ENCODE data around the gene HOXD11.

Gene HOXD11

GRCh38 chr2:176093145-176093897 lies 13.8 kb upstream of the HOXD11 start:
- H3K36me3 ChIP-seq (replicated peaks): no peaks in the 10 kb centered on the region
- in situ Hi-C loops (cut with MboI; ENCODE audit: low sequenced_read_pairs): loop anchor here (10.0 to 25.0 kb wide), 3 partner anchors 729 to 1381 kb away; no protein-coding TSS in a partner anchor
- H3K4me3 ChIP-seq: peak overlapping the region; percentile 41
- peaks cover 35% of the 10 kb centered on the region for H3K4me1 ChIP-seq
- no peaks in the 10 kb centered on the region for H3K27me3 ChIP-seq (ENCODE audit: low read depth)
- H3K9me3 ChIP-seq: no peaks in the 10 kb centered on the region
- peak; percentile 48 to 58 for DNase-seq (ENCODE audit: low spot score in 2 of 2)

GRCh38 chr2:176093898-176094249 lies 13.2 kb upstream of the HOXD11 start:
- in situ Hi-C loops (cut with MboI; ENCODE audit: low sequenced_read_pairs): loop anchor here (10.0 to 25.0 kb wide), 3 partner anchors 729 to 1382 kb away; no protein-coding TSS in a partner anchor
- Histone ChIP-seq H3K9me3 (no peaks in the 10 kb centered on the region), H3K4me1 (peaks cover 30% of the 10 kb centered on the region), H3K36me3 (replicated peaks) (no peaks in the 10 kb centered on the region), H3K27me3 (ENCODE audit: low read depth) (no peaks in the 10 kb centered on the region), H3K4me3 (peak overlapping the region; percentile 41)
- no peak for DNase-seq (ENCODE audit: low spot score in 2 of 2)

GRCh38 chr2:176094349-176094748 lies 12.7 kb upstream of the HOXD11 start:
- H3K27me3 ChIP-seq (ENCODE audit: low read depth): no peaks in the 10 kb centered on the region
- H3K9me3 ChIP-seq: no peaks in the 10 kb centered on the region
- no peak for DNase-seq (ENCODE audit: low spot score in 2 of 2)
- peak overlapping the region; percentile 41 for H3K4me3 ChIP-seq
- H3K4me1 ChIP-seq: peaks cover 30% of the 10 kb centered on the region
- no peaks in the 10 kb centered on the region for H3K36me3 ChIP-seq (replicated peaks)
- in situ Hi-C loops (cut with MboI; ENCODE audit: low sequenced_read_pairs): loop anchor here (10.0 to 25.0 kb wide), 3 partner anchors 730 to 1382 kb away; no protein-coding TSS in a partner anchor

GRCh38 chr2:176095421-176095820 lies 11.7 kb upstream of the HOXD11 start:
- in situ Hi-C loops (cut with MboI; ENCODE audit: low sequenced_read_pairs): loop anchor here (5.0 to 25.0 kb wide), 4 partner anchors 408 to 1383 kb away; no protein-coding TSS in a partner anchor
- Histone ChIP-seq H3K27me3 (ENCODE audit: low read depth) (no peaks in the 10 kb centered on the region), H3K4me3 (no peak overlapping the region), H3K4me1 (peaks cover 30% of the 10 kb centered on the region), H3K36me3 (replicated peaks) (no peaks in the 10 kb centered on the region), H3K9me3 (no peaks in the 10 kb centered on the region)
- DNase-seq (ENCODE audit: low spot score in 2 of 2): no peak

- Histone ChIP-seq H3K27me3 (ENCODE audit: low read depth) (no peaks in the 10 kb centered on the region), H3K4me3 (peak overlapping the region; percentile 37), H3K36me3 (replicated peaks) (no peaks in the 10 kb centered on the region), H3K9me3 (no peaks in the 10 kb centered on the region), H3K4me1 (peaks cover 30% of the 10 kb centered on the region)
- DNase-seq (ENCODE audit: low spot score in 2 of 2): peak; percentile 31 to 44
- in situ Hi-C loops (cut with MboI; ENCODE audit: low sequenced_read_pairs): loop anchor here (5.0 to 25.0 kb wide), 4 partner anchors 409 to 1384 kb away; no protein-coding TSS in a partner anchor
Observed at GRCh38 chr2:176096243-176096985, 10.7 kb upstream of the HOXD11 start.

GRCh38 chr2:176096986-176097819 lies 9.9 kb upstream of the HOXD11 start:
- no peaks in the 10 kb centered on the region for H3K9me3 ChIP-seq
- H3K4me1 ChIP-seq: peaks cover 30% of the 10 kb centered on the region
- in situ Hi-C loops (cut with MboI; ENCODE audit: low sequenced_read_pairs): loop anchor here (5.0 to 25.0 kb wide), 4 partner anchors 410 to 1385 kb away; no protein-coding TSS in a partner anchor
- H3K4me3 ChIP-seq: peak overlapping the region; percentile 37
- peak; percentile 93 to 99 for DNase-seq (ENCODE audit: low spot score in 2 of 2)
- H3K36me3 ChIP-seq (replicated peaks): no peaks in the 10 kb centered on the region
- no peaks in the 10 kb centered on the region for H3K27me3 ChIP-seq (ENCODE audit: low read depth)

GRCh38 chr2:176097820-176098365 lies 9.2 kb upstream of the HOXD11 start:
- in situ Hi-C loops (cut with MboI; ENCODE audit: low sequenced_read_pairs): loop anchor here (5.0 to 25.0 kb wide), 4 partner anchors 411 to 1386 kb away; no protein-coding TSS in a partner anchor
- H3K36me3 ChIP-seq (replicated peaks): no peaks in the 10 kb centered on the region
- peaks cover 30% of the 10 kb centered on the region for H3K4me1 ChIP-seq
- no peak for DNase-seq (ENCODE audit: low spot score in 2 of 2)
- no peaks in the 10 kb centered on the region for H3K9me3 ChIP-seq
- peak overlapping the region; percentile 37 for H3K4me3 ChIP-seq
- H3K27me3 ChIP-seq (ENCODE audit: low read depth): no peaks in the 10 kb centered on the region

- DNase-seq (ENCODE audit: low spot score in 2 of 2): no peak
- H3K9me3 ChIP-seq: no peaks in the 10 kb centered on the region
- H3K27me3 ChIP-seq (ENCODE audit: low read depth): no peaks in the 10 kb centered on the region
- in situ Hi-C loops (cut with MboI; ENCODE audit: low sequenced_read_pairs): loop anchor here (5.0 to 25.0 kb wide), 4 partner anchors 411 to 1386 kb away; no protein-coding TSS in a partner anchor
- H3K36me3 ChIP-seq (replicated peaks): no peaks in the 10 kb centered on the region
- peaks cover 25% of the 10 kb centered on the region for H3K4me1 ChIP-seq
- no peak overlapping the region for H3K4me3 ChIP-seq
Observed at GRCh38 chr2:176098366-176099158, 8.5 kb upstream of the HOXD11 start.

GRCh38 chr2:176099159-176099727 lies 7.8 kb upstream of the HOXD11 start:
- no peaks in the 10 kb centered on the region for H3K36me3 ChIP-seq (replicated peaks)
- in situ Hi-C loops (cut with MboI; ENCODE audit: low sequenced_read_pairs): loop anchor here (5.0 to 25.0 kb wide), 4 partner anchors 412 to 1387 kb away; no protein-coding TSS in a partner anchor
- H3K27me3 ChIP-seq (ENCODE audit: low read depth): no peaks in the 10 kb centered on the region
- H3K4me3 ChIP-seq: no peak overlapping the region
- no peak for DNase-seq (ENCODE audit: low spot score in 2 of 2)
- H3K9me3 ChIP-seq: no peaks in the 10 kb centered on the region
- H3K4me1 ChIP-seq: peaks cover 20% of the 10 kb centered on the region

- H3K4me3 ChIP-seq: no peak within 1 kb of the TSS
- in situ Hi-C loops (cut with MboI; ENCODE audit: low sequenced_read_pairs): loop anchor here (5.0 to 25.0 kb wide), 4 partner anchors 413 to 1388 kb away; no protein-coding TSS in a partner anchor
- H3K9me3 ChIP-seq: no peaks in the 10 kb centered on the region
- H3K4me1 ChIP-seq: peaks cover 17% of the 10 kb centered on the region
- H3K27me3 ChIP-seq (ENCODE audit: low read depth): no peaks in the 10 kb centered on the region
- no peaks in the 10 kb centered on the region for H3K36me3 ChIP-seq (replicated peaks)
- DNase-seq (ENCODE audit: low spot score in 2 of 2): no peak
Observed at GRCh38 chr2:176099728-176100546, 7.1 kb upstream of the HOXD11 start, which contains the start of gene HOXD12. HOXD12 (plus strand) TSS chr2:176099795; CDS start chr2:176099802, 7 bp downstream.

GRCh38 chr2:176100547-176101140 lies 6.4 kb upstream of the HOXD11 start:
- in situ Hi-C loops (cut with MboI; ENCODE audit: low sequenced_read_pairs): no loop called here
- no peak for DNase-seq (ENCODE audit: low spot score in 2 of 2)
- Histone ChIP-seq H3K27me3 (ENCODE audit: low read depth) (no peaks in the 10 kb centered on the region), H3K4me1 (peaks cover 12% of the 10 kb centered on the region), H3K36me3 (replicated peaks) (no peaks in the 10 kb centered on the region), H3K9me3 (no peaks in the 10 kb centered on the region), H3K4me3 (no peak overlapping the region)

All from HAP-1 (cell line).